GM12864 (cell line): ENCODE measurements around the gene TPP2.

ENCODE experiments used
- DNase-seq: peaks from one replicate; pipeline ENCODE4 v3.0.0-alpha.2; 2011; ENCODE audit warnings: low read depth
- H3K4me3 ChIP-seq: 2 replicates; pipeline ENCODE4 v1.5.1; 2011; ENCODE audit warnings: mild to moderate bottlenecking, low read depth, low read length, control low read depth
- CTCF ChIP-seq: IDR thresholded peaks from 2 replicates; pipeline ENCODE4 v1.5.1; 2011; ENCODE audit warnings: low read depth, mild to moderate bottlenecking, moderate library complexity, low read length, control low read depth, inconsistent platforms; ENCODE audit errors: missing control alignments

TPP2 gene

GRCh38 chr13:102708211-102708610 lies 111.4 kb downstream of the TPP2 start:
- DNase-seq, result no peak
- no peak for TF ChIP-seq CTCF
- no peak overlapping the region for H3K4me3 ChIP-seq

GRCh38 chr13:102708991-102709390 lies 112.2 kb downstream of the TPP2 start:
- TF ChIP-seq CTCF, result no peak
- no peak overlapping the region for H3K4me3 ChIP-seq
- DNase-seq, result no peak

GRCh38 chr13:102709536-102709935 lies 112.8 kb downstream of the TPP2 start:
- no peak for DNase-seq
- TF ChIP-seq CTCF, result no peak
- H3K4me3 ChIP-seq, result no peak overlapping the region

- DNase-seq, result no peak
These were observed 113.5 kb downstream of the TPP2 start for GRCh38 chr13:102710261-102710679.

GRCh38 chr13:102715447-102715846 lies 118.7 kb downstream of the TPP2 start:
- no peak overlapping the region for H3K4me3 ChIP-seq
- DNase-seq, result no peak
- TF ChIP-seq CTCF, result no peak

More at GRCh38 chr13:102710261-102710679, 113.5 kb downstream of the TPP2 start:
- no peak for TF ChIP-seq CTCF
- no peak overlapping the region for H3K4me3 ChIP-seq

GRCh38 chr13:102718746-102719145 lies 122.0 kb downstream of the TPP2 start:
- no peak overlapping the region for H3K4me3 ChIP-seq
- no peak for DNase-seq
- TF ChIP-seq CTCF, result no peak

GRCh38 chr13:102721800-102722231 lies 125.0 kb downstream of the TPP2 start:
- DNase-seq, result no peak
- no peak for TF ChIP-seq CTCF

More at GRCh38 chr13:102721800-102722231, 125.0 kb downstream of the TPP2 start:
- H3K4me3 ChIP-seq, result no peak overlapping the region
